Astrocyte of the cerebellum (primary cell): ENCODE measurements around the gene PRKG1.

Source experiments
- DNase-seq: peaks from one replicate; pipeline ENCODE4 v3.0.0-alpha.2; 2011; ENCODE audit warnings: low read depth
- H3K4me3 ChIP-seq: 2 replicates; pipeline ENCODE4 v1.5.1; 2011; ENCODE audit warnings: mild to moderate bottlenecking, low read depth, low read length, moderate library complexity
- CTCF ChIP-seq: IDR thresholded peaks from 2 replicates; pipeline ENCODE4 v1.5.1; 2012; ENCODE audit warnings: low read length, low read depth, moderate library complexity, mild to moderate bottlenecking; ENCODE audit errors: missing control alignments
- in situ Hi-C: cut with HindIII; loops from 2 replicates; pipeline ENCODE4 v1.10.0; 2017; ENCODE audit warnings: low sequenced_read_pairs

Gene PRKG1

GRCh38 chr10:52145636-52146035 lies 1071.3 kb downstream of the PRKG1 start:
- no peak overlapping the region for H3K4me3 ChIP-seq
- no peak for DNase-seq
- in situ Hi-C loops: no loop called here
- TF ChIP-seq CTCF: no peak

- in situ Hi-C loops: no loop called here
- DNase-seq: no peak
- TF ChIP-seq CTCF: no peak
- no peak overlapping the region for H3K4me3 ChIP-seq
Observed at GRCh38 chr10:52146766-52147165, 1072.5 kb downstream of the PRKG1 start.

- no peak for DNase-seq
- in situ Hi-C loops: no loop called here
- TF ChIP-seq CTCF: no peak
- H3K4me3 ChIP-seq: no peak overlapping the region
Observed at GRCh38 chr10:52170776-52171175, 1096.5 kb downstream of the PRKG1 start.

- in situ Hi-C loops: no loop called here
- no peak overlapping the region for H3K4me3 ChIP-seq
- TF ChIP-seq CTCF: no peak
- no peak for DNase-seq
Observed at GRCh38 chr10:52172581-52172980, 1098.3 kb downstream of the PRKG1 start.

DNA sequence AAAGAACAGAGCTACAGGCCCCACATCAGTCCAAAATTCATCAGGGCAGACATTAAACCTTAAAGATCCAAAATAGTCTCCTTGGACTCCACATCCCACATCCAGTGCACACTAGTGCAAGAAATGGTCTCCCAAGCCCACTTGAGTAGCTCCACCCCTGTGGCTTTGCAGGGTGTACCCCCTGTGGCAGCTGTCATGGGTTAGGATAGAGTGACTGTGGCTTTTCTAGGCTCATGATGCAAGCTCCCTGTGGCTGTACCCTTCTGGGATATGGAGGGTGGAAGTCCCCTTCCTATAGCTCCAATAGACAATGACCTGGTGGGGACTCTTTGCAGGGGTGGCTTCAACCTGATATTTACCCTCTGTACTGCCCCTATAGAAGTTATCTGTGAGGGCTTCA lies 1111.0 kb downstream of the PRKG1 start:
- no peak for DNase-seq
- no peak for TF ChIP-seq CTCF
- no peak overlapping the region for H3K4me3 ChIP-seq
- in situ Hi-C loops: no loop called here

GRCh38 chr10:52187521-52188258 lies 1113.4 kb downstream of the PRKG1 start:
- no peak for TF ChIP-seq CTCF
- no peak for DNase-seq
- no peak overlapping the region for H3K4me3 ChIP-seq
- in situ Hi-C loops: no loop called here

DNA sequence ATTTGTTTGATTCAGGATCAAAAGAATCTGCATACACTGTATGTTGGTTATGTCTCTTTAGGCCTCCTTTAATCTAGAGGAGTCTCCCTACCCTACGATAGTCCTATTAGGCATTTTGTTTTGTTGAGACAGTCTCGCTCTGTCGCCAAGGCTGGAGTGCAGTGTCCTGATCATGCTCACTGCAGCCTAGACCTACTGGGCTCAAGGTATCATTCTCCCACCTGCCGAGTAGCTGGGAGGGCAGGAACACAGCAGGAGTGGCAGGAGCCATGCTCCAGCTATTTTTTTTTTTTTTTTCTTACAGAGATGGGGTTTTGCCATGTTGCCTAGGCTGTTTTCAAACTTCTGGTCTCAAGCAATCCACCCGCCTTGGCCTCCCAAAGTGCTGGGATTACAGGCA lies 1116.8 kb downstream of the PRKG1 start:
- H3K4me3 ChIP-seq: no peak overlapping the region
- DNase-seq: no peak
- in situ Hi-C loops: no loop called here
- TF ChIP-seq CTCF: no peak
